Breast epithelium (tissue), 4 donors: Measurements from ENCODE around the gene RAB13. TPM values are rescaled to one million over a fixed set of nuclear protein-coding genes. Genes with fewer than 3 reads are reported as not detected.
"Not testable (repeated sequence)": the region's sequence is repeated elsewhere in the genome, so short reads cannot be mapped to it uniquely, and the experiment has no call there.

Source experiments
- DNase-seq, 2 donors: peaks; one replicate each; pipeline ENCODE4 v3.0.0-alpha.2; 2019; ENCODE audit warnings: low spot score in 2 of 2
- H3K27ac ChIP-seq, 2 donors: fragments of 200-600 bp; sonication (generic) in 1 of 2; one replicate each; pipeline ENCODE4 v1.5.1; 2016 to 2019; ENCODE audit warnings: mild to moderate bottlenecking in 1 of 2
- H3K27me3 ChIP-seq, 2 donors: fragments of 200-600 bp; sonication (generic) in 1 of 2; one replicate each; pipeline versions ENCODE4 v1.5.1 to v1.6.0; 2017 to 2019; ENCODE audit warnings: control low read depth in 1 of 2, mild to moderate bottlenecking in 1 of 2
- H3K36me3 ChIP-seq: fragments of 200-600 bp; one replicate; pipeline ENCODE4 v1.5.1; 2019
- H3K4me1 ChIP-seq, 2 donors: fragments of 200-600 bp; sonication (generic); one replicate each; pipeline ENCODE4 v1.5.1; 2016 to 2019; ENCODE audit warnings: control low read depth in 1 of 2
- H3K4me3 ChIP-seq, 3 donors: fragments of 200-600 bp; sonication (generic); 1 replicate in 2 of 3; 2 replicates in 1 of 3; pipeline ENCODE4 v1.5.1; 2016 to 2019; ENCODE audit warnings: mild to moderate bottlenecking in 3 of 3, moderate library complexity in 2 of 3
- H3K9me3 ChIP-seq, 2 donors: fragments of 200-600 bp; sonication (generic) in 1 of 2; one replicate each; pipeline ENCODE4 v1.5.1; 2016 to 2019; ENCODE audit warnings: control low read depth in 1 of 2
- POLR2A ChIP-seq: fragments of 450-650 bp; IDR thresholded peaks from one replicate; pipeline ENCODE4 v1.6.1; 2016; ENCODE audit warnings: antibody characterized with exemption, mild to moderate bottlenecking, moderate library complexity
- POLR2AphosphoS5 ChIP-seq, 3 donors: sonication (generic); formaldehyde crosslinking; IDR thresholded peaks; one replicate each; pipeline ENCODE4 v1.6.1; 2017; ENCODE audit warnings: antibody characterized with exemption in 3 of 3
- intact Hi-C: fragments of 100-400 bp; cut with DNase I; formaldehyde crosslinking; loops from one replicate; pipeline ENCODE4 v1.15.1; 2023; ENCODE audit warnings: low total_unique reads
- total RNA-seq, 3 donors: library from RNA; depleted of rRNA; stranded (reverse); fragments of >200 nt; gene quantifications; one replicate each; pipeline ENCODE4 v1.1.0, GENCODE V29; 2016
- TF ChIP-seq, protein P1 (sequence below), 3 donors: fragments of 450-650 bp; IDR thresholded peaks; one replicate each; pipeline ENCODE4 v1.5.1; 2016 to 2017; ENCODE audit warnings: antibody characterized with exemption in 3 of 3, mild to moderate bottlenecking in 3 of 3, moderate library complexity in 3 of 3

RAB13 gene
- total RNA-seq, 3 donors from 2014 or later: 45.8 to 68.3 (median 62.6) TPM

DNA sequence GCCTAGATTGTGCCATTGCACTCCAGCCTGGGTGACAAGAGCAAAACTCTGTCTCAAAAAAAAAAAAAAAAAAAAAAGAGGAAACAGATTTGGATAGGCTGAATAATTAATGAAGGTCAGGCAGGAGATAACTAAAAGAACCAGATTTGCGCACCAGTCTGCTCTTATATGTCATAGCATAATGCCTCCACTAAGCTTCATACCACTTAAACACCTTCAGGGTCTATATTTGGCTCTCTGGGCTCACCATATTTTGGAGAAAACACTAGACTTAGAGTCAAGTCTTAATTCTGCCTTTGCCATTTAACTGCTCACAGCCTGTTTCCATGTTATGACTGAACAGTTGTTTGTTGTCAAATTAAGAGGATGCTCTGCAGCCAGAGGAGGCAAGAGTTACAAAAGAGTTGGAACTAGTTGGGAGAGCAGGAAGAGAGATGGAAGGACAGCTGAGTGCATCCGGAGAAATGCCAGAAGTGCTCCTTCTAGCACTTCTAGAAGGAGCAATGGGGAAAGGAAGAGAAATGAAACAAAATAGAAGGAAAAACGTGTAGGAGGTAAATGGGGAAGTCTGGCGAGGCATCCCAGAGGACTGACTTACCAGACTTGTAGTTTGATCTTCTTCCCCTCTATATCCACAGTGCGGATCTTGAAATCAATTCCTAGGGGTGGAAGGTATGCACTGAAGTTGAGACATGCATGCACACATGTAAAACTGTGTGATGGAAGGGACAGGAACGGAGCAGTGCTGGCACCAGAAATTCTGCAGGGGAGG is 1.8 kb downstream of the RAB13 start:
- H3K9me3 ChIP-seq: no peaks in the 10 kb centered on the region
- intact Hi-C loops: no loop called here
- H3K27ac ChIP-seq: peak overlapping the region; percentile 67 to 77
- H3K4me1 ChIP-seq: peaks cover 0 to 8% of the 10 kb centered on the region in 2 donors
- H3K36me3 ChIP-seq: no peaks in the 10 kb centered on the region
- peak overlapping the region in 2 of 3 donors; percentile 1 to 76 for H3K4me3 ChIP-seq
- TF ChIP-seq POLR2AphosphoS5 (IDR thresholded peaks at IDR 0.05): no peak
- no peak for TF ChIP-seq POLR2A
- TF ChIP-seq, protein P1, sequence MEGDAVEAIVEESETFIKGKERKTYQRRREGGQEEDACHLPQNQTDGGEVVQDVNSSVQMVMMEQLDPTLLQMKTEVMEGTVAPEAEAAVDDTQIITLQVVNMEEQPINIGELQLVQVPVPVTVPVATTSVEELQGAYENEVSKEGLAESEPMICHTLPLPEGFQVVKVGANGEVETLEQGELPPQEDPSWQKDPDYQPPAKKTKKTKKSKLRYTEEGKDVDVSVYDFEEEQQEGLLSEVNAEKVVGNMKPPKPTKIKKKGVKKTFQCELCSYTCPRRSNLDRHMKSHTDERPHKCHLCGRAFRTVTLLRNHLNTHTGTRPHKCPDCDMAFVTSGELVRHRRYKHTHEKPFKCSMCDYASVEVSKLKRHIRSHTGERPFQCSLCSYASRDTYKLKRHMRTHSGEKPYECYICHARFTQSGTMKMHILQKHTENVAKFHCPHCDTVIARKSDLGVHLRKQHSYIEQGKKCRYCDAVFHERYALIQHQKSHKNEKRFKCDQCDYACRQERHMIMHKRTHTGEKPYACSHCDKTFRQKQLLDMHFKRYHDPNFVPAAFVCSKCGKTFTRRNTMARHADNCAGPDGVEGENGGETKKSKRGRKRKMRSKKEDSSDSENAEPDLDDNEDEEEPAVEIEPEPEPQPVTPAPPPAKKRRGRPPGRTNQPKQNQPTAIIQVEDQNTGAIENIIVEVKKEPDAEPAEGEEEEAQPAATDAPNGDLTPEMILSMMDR (IDR thresholded peaks at IDR 0.05): no peak
- H3K27me3 ChIP-seq: no peaks in the 10 kb centered on the region
- DNase-seq: no peak

DNA sequence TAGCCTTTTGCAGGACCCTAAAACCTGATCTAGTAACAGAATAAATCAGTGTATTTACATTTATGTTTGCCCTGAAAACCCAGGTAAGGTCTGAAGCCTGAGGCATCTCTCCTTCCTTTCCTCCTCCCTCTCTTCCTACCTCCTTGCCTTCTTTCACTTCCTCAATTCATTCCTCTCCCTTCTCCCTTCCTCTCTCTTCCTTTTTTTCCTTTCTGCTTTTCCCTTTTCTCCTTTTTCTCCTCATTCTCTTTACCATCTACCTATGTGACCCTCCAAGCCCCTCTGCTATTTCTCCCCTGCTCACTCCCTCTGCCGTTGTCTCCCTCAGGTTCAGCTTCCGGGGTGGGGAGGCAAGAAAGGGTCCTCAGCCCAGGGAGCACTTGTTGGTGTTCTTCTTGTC is 4.4 kb downstream of the RAB13 start:
- intact Hi-C loops, H3K36me3 ChIP-seq, H3K27ac ChIP-seq, H3K27me3 ChIP-seq, H3K4me3 ChIP-seq, H3K4me1 ChIP-seq, DNase-seq, H3K9me3 ChIP-seq: not testable (repeated sequence)

DNA sequence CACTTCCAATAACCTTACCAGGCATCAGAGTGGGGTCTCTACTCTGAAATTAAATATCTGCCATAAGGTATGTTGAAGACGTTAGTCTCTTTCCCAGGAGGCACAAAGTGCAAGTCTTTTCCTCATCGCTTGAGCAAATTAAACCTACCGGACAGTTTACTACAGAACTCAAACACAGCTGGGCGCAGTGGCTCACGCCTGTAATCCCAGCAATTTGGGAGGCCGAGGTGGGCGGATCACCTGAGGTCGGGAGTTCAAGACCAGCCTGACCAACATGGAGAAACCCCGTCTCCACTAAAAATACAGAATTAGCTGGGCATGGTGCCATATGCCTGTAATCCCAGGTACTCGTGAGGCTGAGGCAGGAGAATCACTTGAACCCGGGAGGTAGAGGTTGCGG is 7.0 kb downstream of the RAB13 start:
- intact Hi-C loops: loop anchor here (10.0 kb wide), 1 partner anchor 184 kb away; no protein-coding TSS in a partner anchor
- not testable (repeated sequence) for H3K4me3 ChIP-seq, H3K9me3 ChIP-seq, H3K27ac ChIP-seq, H3K36me3 ChIP-seq, H3K27me3 ChIP-seq, H3K4me1 ChIP-seq, DNase-seq

DNA sequence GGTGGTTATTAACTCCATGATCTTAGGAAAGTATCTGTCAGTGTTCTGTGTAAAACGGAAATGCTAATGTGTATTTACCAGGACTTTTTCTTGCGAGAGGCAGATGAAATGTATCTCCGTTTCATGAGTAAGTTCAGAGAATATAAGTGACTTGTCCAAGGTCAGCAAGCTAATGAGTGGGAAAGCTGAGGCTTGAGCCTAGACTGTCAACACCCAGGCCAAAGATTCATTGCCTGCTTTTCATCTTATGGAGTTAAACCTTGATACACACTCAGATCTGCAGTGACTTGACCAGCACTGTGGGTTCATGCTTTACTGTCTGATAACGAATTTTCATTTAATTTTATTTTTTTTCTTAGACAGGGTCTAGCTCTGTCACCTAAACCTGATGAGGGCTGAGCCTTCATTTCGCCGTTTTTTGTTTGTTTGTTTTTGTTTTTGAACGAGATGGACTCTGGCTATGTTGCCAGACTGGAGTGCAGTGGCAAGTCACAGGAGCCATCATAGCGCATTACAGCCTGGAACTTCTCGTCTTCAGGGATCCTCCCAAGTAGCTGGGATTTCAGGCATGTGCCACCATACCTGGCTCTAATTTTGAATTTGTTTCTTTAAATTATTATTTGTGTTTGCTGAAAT is 7.7 kb downstream of the RAB13 start:
- Histone ChIP-seq H3K27ac (peak overlapping the region; percentile 91 to 92), H3K27me3 (no peaks in the 10 kb centered on the region), H3K36me3 (no peaks in the 10 kb centered on the region), H3K4me1 (peaks cover 0 to 5% of the 10 kb centered on the region in 2 donors), H3K4me3 (peak overlapping the region; percentile 73 to 83 (median 81)), H3K9me3 (no peaks in the 10 kb centered on the region)
- TF ChIP-seq POLR2A (no peak), POLR2AphosphoS5 (IDR thresholded peaks at IDR 0.05) (no peak)
- TF ChIP-seq, protein P1 (IDR thresholded peaks at IDR 0.05): no peak
- intact Hi-C loops: loop anchor here (10.0 kb wide), 1 partner anchor 184 kb away; no protein-coding TSS in a partner anchor
- no peak for DNase-seq

DNA sequence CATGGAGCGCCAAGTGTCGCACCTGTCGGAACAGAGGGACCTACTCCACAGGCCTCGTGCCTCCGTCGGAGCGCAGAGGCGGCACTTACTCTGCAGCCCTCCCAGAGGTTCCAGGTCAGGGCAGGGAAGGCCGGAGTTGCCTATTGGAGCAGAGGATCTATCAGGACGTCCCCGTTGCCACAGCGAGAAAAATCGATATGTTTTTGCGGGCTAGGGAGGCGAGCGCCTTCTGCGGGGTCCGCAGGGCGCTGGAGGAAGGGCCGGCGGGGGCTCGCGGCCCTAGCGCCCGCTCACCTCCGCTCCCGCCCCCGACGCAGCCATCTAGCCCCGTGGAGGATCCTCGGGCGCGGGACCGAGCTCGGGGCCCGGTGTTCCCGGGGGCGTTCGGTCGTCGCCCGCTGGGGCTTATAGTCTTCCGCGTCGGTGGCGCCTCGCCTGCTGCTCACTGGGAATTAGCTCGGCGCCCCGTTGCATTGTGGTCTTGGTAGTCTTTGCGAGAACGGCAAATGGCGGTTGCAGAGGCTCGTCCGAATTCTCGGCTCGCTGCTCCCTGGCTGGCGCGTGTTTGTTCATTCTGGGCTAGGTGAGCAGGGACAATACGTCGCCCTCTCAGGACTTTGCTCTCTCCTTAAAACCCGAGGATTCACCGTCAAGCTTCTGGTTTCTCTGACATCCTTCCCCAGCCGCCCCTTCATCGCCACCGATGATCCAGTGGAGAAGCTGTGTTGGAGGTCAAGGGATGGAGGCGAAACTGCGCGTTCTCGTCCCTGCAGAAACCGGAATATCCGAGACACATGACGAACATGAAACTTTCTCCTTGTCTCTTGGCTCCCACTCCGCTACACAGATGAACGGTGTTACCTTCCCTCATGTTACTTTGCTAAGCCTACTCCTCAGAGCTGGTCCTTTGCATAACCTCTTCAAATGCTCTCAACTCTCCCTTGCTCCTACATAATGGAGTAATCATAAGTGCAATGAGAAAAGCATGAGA is 8.6 kb downstream of the RAB13 start, which contains the start of gene JTB:
JTB (minus strand) TSS at position 425 of the 991 bp plus-strand sequence; CDS start at position 3, 422 bp downstream.
- intact Hi-C loops: loop anchor here (10.0 kb wide), 1 partner anchor 183 kb away; no protein-coding TSS in a partner anchor
- Histone ChIP-seq H3K4me1 (peaks cover 0 to 5% of the 10 kb centered on the region in 2 donors), H3K27ac (peak within 1 kb of the TSS; percentile 91 to 92), H3K36me3 (no peaks in the 10 kb centered on the region), H3K27me3 (no peaks in the 10 kb centered on the region), H3K9me3 (no peaks in the 10 kb centered on the region), H3K4me3 (peak within 1 kb of the TSS; percentile 73 to 83 (median 81))
- peak; percentile 72 to 91 (median 80) for TF ChIP-seq POLR2AphosphoS5 (IDR thresholded peaks at IDR 0.05)
- peak; percentile 89 for TF ChIP-seq POLR2A
- TF ChIP-seq, protein P1 (IDR thresholded peaks at IDR 0.05): no peak
- DNase-seq: peak; percentile 83 to 85
